HepG2 (cell line): ENCODE measurements around the gene CLEC18B. TPM values are rescaled to one million over a fixed set of nuclear protein-coding genes. Genes with fewer than 3 reads are reported as not detected.

ENCODE experiments used
- ATAC-seq: fragments of 200-7000 bp; cut with Tn5 transposase; 3 replicates; pipeline ENCODE4 v1.9.1; 2020; ENCODE audit warnings: mild to moderate bottlenecking, moderate library complexity
- BruUV-seq: library from RNA; stranded (reverse); fragments of 400-500 nt; replicated peaks from 2 replicates; lab custom pipeline; 2021; lab: Mats Ljungman, UMichigan
- CTCF ChIA-PET: fragments of 300-600 bp; formaldehyde crosslinking; extraction: SDS; loops from one replicate; lab custom pipeline; 2021; ENCODE audit warnings: low total read pairs, inconsistent platforms, low intra/inter-chr PET ratio; lab: Yijun Ruan, JAX
- POLR2A ChIA-PET: fragments of 350-600 bp; sonication (Branson Sonifier 250); formaldehyde crosslinking; loops from one replicate; lab custom pipeline; 2020; ENCODE audit warnings: antibody characterized with exemption, inconsistent platforms; lab: Yijun Ruan, JAX
- DNase-seq: peaks from one replicate; pipeline ENCODE4 v3.0.0-alpha.2; 2015; ENCODE audit warnings: low spot score
- FAIRE-seq: peaks from 3 replicates; lab custom pipeline; 2011; peaks lifted over from hg19 to GRCh38; lab: Jason Lieb, UNC
- H2AFZ ChIP-seq: one replicate; pipeline ENCODE4 v1.6.1; 2011; ENCODE audit warnings: low read length, inconsistent platforms
- H3K27ac ChIP-seq: fragments of 300-600 bp; 3 replicates; pipeline ENCODE4 v1.8.0; 2011; ENCODE audit warnings: mixed run types, mild to moderate bottlenecking, mixed read lengths, low read length, inconsistent platforms; ENCODE audit not compliant: insufficient read depth; ENCODE audit errors: extremely low read length
- H3K27me3 ChIP-seq, 2 experiments: fragments of 200-600 bp in 1 of 2; 2 replicates in 1 of 2; 3 replicates in 1 of 2; pipeline versions ENCODE4 v1.6.0 to v1.8.0; 2011; ENCODE audit warnings: low read length in 2 of 2, mild to moderate bottlenecking in 2 of 2, moderate library complexity in 2 of 2, inconsistent platforms in 1 of 2; ENCODE audit not compliant: insufficient read depth in 2 of 2, control insufficient read depth in 1 of 2
- H3K36me3 ChIP-seq, 2 experiments: fragments of 200-600 bp in 1 of 2; replicated peaks in 1 of 2; 2 replicates in 1 of 2; 3 replicates in 1 of 2; pipeline versions ENCODE4 v1.5.1 to v1.8.0; 2011; ENCODE audit warnings: low read length in 2 of 2, inconsistent platforms in 1 of 2; ENCODE audit not compliant: insufficient read depth in 2 of 2, control insufficient read depth in 1 of 2
- H3K4me1 ChIP-seq: 2 replicates; pipeline ENCODE4 v1.5.1; 2012; ENCODE audit warnings: low read length, inconsistent platforms; ENCODE audit not compliant: insufficient read depth
- H3K4me2 ChIP-seq: 2 replicates; pipeline ENCODE4 v1.6.0; 2011; ENCODE audit warnings: low read depth, low read length, inconsistent platforms
- H3K4me3 ChIP-seq, 3 experiments: fragments of 200-600 bp in 1 of 3; sonication (generic), shearing (Covaris generic) in 1 of 3; replicated peaks in 1 of 3; 2 replicates each; pipeline ENCODE4 v1.5.1; 2011 to 2016; ENCODE audit warnings: low read length in 3 of 3, inconsistent platforms in 2 of 3, low read depth in 2 of 3, mild to moderate bottlenecking in 2 of 3, control low read depth in 1 of 3, mixed read lengths in 1 of 3; ENCODE audit not compliant: insufficient read depth in 1 of 3
- H3K79me2 ChIP-seq: one replicate; pipeline ENCODE4 v1.6.1; 2011; ENCODE audit warnings: low read length, inconsistent platforms; ENCODE audit not compliant: insufficient read depth
- H3K9ac ChIP-seq: 2 replicates; pipeline ENCODE4 v1.6.0; 2011; ENCODE audit warnings: mild to moderate bottlenecking, low read depth, low read length, inconsistent platforms; ENCODE audit not compliant: insufficient read depth
- H3K9me3 ChIP-seq: 2 replicates; pipeline ENCODE4 v1.5.1; 2012; ENCODE audit warnings: mild to moderate bottlenecking, low read length
- H4K20me1 ChIP-seq: 2 replicates; pipeline ENCODE4 v1.6.0; 2011; ENCODE audit warnings: inconsistent platforms, mild to moderate bottlenecking, low read length, moderate library complexity; ENCODE audit not compliant: insufficient read depth
- ATF7 ChIP-seq, 2 experiments: fragments of 450-650 bp in 1 of 2; sonication (generic) in 1 of 2; formaldehyde crosslinking in 1 of 2; IDR thresholded peaks; 2 replicates each; pipeline versions ENCODE4 v1.4.0 to v1.6.1; 2016 to 2020; ENCODE audit warnings: antibody characterized with exemption in 1 of 2, mild to moderate bottlenecking in 1 of 2, missing genetic modification reagents in 1 of 2
- ZBTB26 ChIP-seq: IDR thresholded peaks from 2 replicates; pipeline ENCODE4 v1.6.1; 2016; ENCODE audit warnings: missing compliant biosample characterization, missing genetic modification reagents, borderline replicate concordance
- ZNF224 ChIP-seq: sonication (generic); formaldehyde crosslinking; IDR thresholded peaks from 2 replicates; pipeline ENCODE4 v1.5.0; 2020; ENCODE audit warnings: mild to moderate bottlenecking, missing genetic modification reagents
- WGBS: methylation state at CpG from one replicate; pipeline ENCODE4 v1.1.6; 2017; ENCODE audit warnings: low lambda C conversion rate; 5-methylcytosine and 5-hydroxymethylcytosine counted together
- in situ Hi-C: cut with HindIII; loops from 2 replicates; pipeline ENCODE4 v1.10.0; 2017; ENCODE audit warnings: low pct_unique_long_range_greater_than_20kb; ENCODE audit not compliant: extremely low pct_ligation_motif_present
- intact Hi-C: fragments of 100-400 bp; cut with micrococcal nuclease; formaldehyde crosslinking; loops from one replicate; pipeline ENCODE4 v1.10.0; 2022; ENCODE audit not compliant: unreplicated experiment
- polyA plus RNA-seq, 8 experiments: library from polyadenylated mRNA; depleted of rRNA in 3 of 8; stranded (reverse) in 7 of 8; unstranded in 1 of 8; fragments of >200 nt; fragmentation: Illumina TruSeq in 4 of 8; extraction: Trizol in 4 of 8; gene quantifications; 2 replicates each; pipeline versions ENCODE4 v1.2.1 to v1.2.3, GENCODE V29; 2011 to 2016; ENCODE audit warnings: low read depth in 4 of 8, missing spikeins in 1 of 8, mixed read lengths in 1 of 8; ENCODE audit not compliant: insufficient read depth in 1 of 8
- total RNA-seq, 5 experiments: library from RNA; depleted of rRNA; stranded (reverse); fragments of >200 nt; fragmentation: Illumina TruSeq; extraction: Trizol; gene quantifications; 2 replicates each; pipeline ENCODE4 v1.2.3, GENCODE V29; 2016; ENCODE audit warnings: low read depth in 1 of 5

Gene CLEC18B
- total and polyA plus RNA-seq, 2 of the 13 experiments (the other 11 are each of a cell fraction or from before 2014, with no cell fraction given): 0.31 to 1.1 TPM

GRCh38 chr16:74455213-74455612 is 33.9 kb upstream of the CLEC18B start (continued):
- TF ChIP-seq ATF7 (IDR thresholded peaks at IDR 0.05): no peak
- no peak for TF ChIP-seq ATF7 (CRISPR knock-in tag; IDR thresholded peaks at IDR 0.05)
- peak; percentile 15; the same call in 1 of the 2 replicates for TF ChIP-seq ZNF224

- H4K20me1 ChIP-seq: no peaks in the 10 kb centered on the region
- ATAC-seq: no peak
- H3K4me1 ChIP-seq: peaks cover 34% of the 10 kb centered on the region
- 97% methylated on average over 14 of the region's 14 CpGs for WGBS
- ChIA-PET POLR2A (no interaction called here), CTCF (no interaction called here)
- in situ Hi-C loops (no loop called here), intact Hi-C loops (no loop called here)
- H3K27ac ChIP-seq: no peak overlapping the region
- no peaks in the 10 kb centered on the region for H3K27me3 ChIP-seq
- H3K4me2 ChIP-seq: no peak overlapping the region
- no peak for TF ChIP-seq ZBTB26 (CRISPR knock-in tag)
- TSS peak; percentile 40 for BruUV-seq
- peaks cover 13 to 40% of the 10 kb centered on the region in 2 experiments for H3K36me3 ChIP-seq
- no peak overlapping the region for H3K4me3 ChIP-seq
- no peaks in the 10 kb centered on the region for H3K9me3 ChIP-seq
- H2AFZ ChIP-seq: no peak overlapping the region
- no peak for FAIRE-seq
- H3K9ac ChIP-seq: no peak overlapping the region
- H3K79me2 ChIP-seq: no peaks in the 10 kb centered on the region
- no peak for DNase-seq
Observed at GRCh38 chr16:74451951-74452758, 30.9 kb upstream of the CLEC18B start.
